Measurements from ENCODE around the gene ABCB9.

DNA sequence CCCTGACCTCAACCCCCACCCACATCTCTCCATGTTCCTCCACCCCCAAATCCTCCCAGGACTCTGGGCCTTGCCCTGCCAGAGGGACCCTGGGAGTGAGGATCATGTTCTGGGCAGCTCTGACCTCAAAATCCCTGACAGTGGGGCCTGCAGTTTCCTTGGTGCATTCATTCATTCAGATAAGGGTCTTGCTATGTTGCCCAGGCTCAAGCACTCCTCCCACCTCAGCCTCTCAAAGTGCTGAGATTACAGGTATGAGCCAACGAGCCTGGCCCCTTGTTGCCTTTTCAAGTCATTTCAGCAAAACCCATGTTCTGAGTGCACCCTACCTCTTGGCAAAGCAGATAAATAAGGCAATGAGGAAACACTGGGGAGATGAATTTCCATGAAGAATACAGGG is 43.8 kb upstream of the ABCB9 start:
- TF ChIP-seq, protein P1, sequence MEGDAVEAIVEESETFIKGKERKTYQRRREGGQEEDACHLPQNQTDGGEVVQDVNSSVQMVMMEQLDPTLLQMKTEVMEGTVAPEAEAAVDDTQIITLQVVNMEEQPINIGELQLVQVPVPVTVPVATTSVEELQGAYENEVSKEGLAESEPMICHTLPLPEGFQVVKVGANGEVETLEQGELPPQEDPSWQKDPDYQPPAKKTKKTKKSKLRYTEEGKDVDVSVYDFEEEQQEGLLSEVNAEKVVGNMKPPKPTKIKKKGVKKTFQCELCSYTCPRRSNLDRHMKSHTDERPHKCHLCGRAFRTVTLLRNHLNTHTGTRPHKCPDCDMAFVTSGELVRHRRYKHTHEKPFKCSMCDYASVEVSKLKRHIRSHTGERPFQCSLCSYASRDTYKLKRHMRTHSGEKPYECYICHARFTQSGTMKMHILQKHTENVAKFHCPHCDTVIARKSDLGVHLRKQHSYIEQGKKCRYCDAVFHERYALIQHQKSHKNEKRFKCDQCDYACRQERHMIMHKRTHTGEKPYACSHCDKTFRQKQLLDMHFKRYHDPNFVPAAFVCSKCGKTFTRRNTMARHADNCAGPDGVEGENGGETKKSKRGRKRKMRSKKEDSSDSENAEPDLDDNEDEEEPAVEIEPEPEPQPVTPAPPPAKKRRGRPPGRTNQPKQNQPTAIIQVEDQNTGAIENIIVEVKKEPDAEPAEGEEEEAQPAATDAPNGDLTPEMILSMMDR (IDR thresholded peaks at IDR 0.05) = no peak
- TF ChIP-seq GTF2I (CRISPR knock-in tag; conservative IDR thresholded peaks at IDR 0.05) = no peak
- TF ChIP-seq, protein P2, sequence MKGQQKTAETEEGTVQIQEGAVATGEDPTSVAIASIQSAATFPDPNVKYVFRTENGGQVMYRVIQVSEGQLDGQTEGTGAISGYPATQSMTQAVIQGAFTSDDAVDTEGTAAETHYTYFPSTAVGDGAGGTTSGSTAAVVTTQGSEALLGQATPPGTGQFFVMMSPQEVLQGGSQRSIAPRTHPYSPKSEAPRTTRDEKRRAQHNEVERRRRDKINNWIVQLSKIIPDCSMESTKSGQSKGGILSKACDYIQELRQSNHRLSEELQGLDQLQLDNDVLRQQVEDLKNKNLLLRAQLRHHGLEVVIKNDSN (CRISPR knock-in tag; IDR thresholded peaks at IDR 0.05) = no peak
- TF ChIP-seq NFYB (CRISPR knock-in tag; conservative IDR thresholded peaks at IDR 0.05; ENCODE audit: low read depth) = no peak
- TF ChIP-seq FOXK1 (CRISPR knock-in tag; IDR thresholded peaks at IDR 0.05) = no peak
- TF ChIP-seq, protein P3, sequence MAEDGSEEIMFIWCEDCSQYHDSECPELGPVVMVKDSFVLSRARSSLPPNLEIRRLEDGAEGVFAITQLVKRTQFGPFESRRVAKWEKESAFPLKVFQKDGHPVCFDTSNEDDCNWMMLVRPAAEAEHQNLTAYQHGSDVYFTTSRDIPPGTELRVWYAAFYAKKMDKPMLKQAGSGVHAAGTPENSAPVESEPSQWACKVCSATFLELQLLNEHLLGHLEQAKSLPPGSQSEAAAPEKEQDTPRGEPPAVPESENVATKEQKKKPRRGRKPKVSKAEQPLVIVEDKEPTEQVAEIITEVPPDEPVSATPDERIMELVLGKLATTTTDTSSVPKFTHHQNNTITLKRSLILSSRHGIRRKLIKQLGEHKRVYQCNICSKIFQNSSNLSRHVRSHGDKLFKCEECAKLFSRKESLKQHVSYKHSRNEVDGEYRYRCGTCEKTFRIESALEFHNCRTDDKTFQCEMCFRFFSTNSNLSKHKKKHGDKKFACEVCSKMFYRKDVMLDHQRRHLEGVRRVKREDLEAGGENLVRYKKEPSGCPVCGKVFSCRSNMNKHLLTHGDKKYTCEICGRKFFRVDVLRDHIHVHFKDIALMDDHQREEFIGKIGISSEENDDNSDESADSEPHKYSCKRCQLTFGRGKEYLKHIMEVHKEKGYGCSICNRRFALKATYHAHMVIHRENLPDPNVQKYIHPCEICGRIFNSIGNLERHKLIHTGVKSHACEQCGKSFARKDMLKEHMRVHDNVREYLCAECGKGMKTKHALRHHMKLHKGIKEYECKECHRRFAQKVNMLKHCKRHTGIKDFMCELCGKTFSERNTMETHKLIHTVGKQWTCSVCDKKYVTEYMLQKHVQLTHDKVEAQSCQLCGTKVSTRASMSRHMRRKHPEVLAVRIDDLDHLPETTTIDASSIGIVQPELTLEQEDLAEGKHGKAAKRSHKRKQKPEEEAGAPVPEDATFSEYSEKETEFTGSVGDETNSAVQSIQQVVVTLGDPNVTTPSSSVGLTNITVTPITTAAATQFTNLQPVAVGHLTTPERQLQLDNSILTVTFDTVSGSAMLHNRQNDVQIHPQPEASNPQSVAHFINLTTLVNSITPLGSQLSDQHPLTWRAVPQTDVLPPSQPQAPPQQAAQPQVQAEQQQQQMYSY (CRISPR knock-in tag; IDR thresholded peaks at IDR 0.05) = no peak
- no peak for TF ChIP-seq ZNF232 (CRISPR knock-in tag; IDR thresholded peaks at IDR 0.05)
- TF ChIP-seq, protein P4, sequence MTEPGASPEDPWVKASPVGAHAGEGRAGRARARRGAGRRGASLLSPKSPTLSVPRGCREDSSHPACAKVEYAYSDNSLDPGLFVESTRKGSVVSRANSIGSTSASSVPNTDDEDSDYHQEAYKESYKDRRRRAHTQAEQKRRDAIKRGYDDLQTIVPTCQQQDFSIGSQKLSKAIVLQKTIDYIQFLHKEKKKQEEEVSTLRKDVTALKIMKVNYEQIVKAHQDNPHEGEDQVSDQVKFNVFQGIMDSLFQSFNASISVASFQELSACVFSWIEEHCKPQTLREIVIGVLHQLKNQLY (CRISPR knock-in tag; IDR thresholded peaks at IDR 0.05) = no peak
- no peak for TF ChIP-seq ZBTB21 (CRISPR knock-in tag; IDR thresholded peaks at IDR 0.05; ENCODE audit: borderline replicate concordance)
- TF ChIP-seq, protein P5, sequence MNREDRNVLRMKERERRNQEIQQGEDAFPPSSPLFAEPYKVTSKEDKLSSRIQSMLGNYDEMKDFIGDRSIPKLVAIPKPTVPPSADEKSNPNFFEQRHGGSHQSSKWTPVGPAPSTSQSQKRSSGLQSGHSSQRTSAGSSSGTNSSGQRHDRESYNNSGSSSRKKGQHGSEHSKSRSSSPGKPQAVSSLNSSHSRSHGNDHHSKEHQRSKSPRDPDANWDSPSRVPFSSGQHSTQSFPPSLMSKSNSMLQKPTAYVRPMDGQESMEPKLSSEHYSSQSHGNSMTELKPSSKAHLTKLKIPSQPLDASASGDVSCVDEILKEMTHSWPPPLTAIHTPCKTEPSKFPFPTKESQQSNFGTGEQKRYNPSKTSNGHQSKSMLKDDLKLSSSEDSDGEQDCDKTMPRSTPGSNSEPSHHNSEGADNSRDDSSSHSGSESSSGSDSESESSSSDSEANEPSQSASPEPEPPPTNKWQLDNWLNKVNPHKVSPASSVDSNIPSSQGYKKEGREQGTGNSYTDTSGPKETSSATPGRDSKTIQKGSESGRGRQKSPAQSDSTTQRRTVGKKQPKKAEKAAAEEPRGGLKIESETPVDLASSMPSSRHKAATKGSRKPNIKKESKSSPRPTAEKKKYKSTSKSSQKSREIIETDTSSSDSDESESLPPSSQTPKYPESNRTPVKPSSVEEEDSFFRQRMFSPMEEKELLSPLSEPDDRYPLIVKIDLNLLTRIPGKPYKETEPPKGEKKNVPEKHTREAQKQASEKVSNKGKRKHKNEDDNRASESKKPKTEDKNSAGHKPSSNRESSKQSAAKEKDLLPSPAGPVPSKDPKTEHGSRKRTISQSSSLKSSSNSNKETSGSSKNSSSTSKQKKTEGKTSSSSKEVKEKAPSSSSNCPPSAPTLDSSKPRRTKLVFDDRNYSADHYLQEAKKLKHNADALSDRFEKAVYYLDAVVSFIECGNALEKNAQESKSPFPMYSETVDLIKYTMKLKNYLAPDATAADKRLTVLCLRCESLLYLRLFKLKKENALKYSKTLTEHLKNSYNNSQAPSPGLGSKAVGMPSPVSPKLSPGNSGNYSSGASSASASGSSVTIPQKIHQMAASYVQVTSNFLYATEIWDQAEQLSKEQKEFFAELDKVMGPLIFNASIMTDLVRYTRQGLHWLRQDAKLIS (CRISPR knock-in tag; IDR thresholded peaks at IDR 0.05; ENCODE audit: borderline replicate concordance) = no peak
- TF ChIP-seq PRRX2 (CRISPR knock-in tag; IDR thresholded peaks at IDR 0.05) = no peak
